ENCODE data around the gene TTF2. TPM values are rescaled to one million over a fixed set of nuclear protein-coding genes. Genes with fewer than 3 reads are reported as not detected.

The TTF2 gene
- total RNA-seq, 1 donor from 2014 or later = 19.3 TPM

- TF ChIP-seq CTCF (IDR thresholded peaks at IDR 0.05; ENCODE audit: partially characterized antibody, unreplicated experiment) = no peak
- H3K4me1 Mint-ChIP-seq (ENCODE audit: low read depth, unreplicated experiment) = peaks cover 13% of the 10 kb centered on the region
- no peaks in the 10 kb centered on the region for H3K36me3 Mint-ChIP-seq (ENCODE audit: unreplicated experiment)
- DNase-seq = no peak
- no peak overlapping the region for H3K27ac Mint-ChIP-seq (ENCODE audit: unreplicated experiment)
- no peak overlapping the region for H3K4me3 Mint-ChIP-seq (ENCODE audit: unreplicated experiment)
- peaks cover 2% of the 10 kb centered on the region for H3K27me3 Mint-ChIP-seq (ENCODE audit: unreplicated experiment)
- H3K9me3 Mint-ChIP-seq (ENCODE audit: unreplicated experiment) = peaks cover 2% of the 10 kb centered on the region
These were observed 83.0 kb downstream of the TTF2 start for GRCh38 chr1:117143172-117143571.

GRCh38 chr1:117143871-117144270, 83.7 kb downstream of the TTF2 start:
- Mint-ChIP-seq H3K4me3 (ENCODE audit: unreplicated experiment) (no peak overlapping the region), H3K4me1 (ENCODE audit: low read depth, unreplicated experiment) (peaks cover 12% of the 10 kb centered on the region), H3K9me3 (ENCODE audit: unreplicated experiment) (no peaks in the 10 kb centered on the region), H3K27ac (ENCODE audit: unreplicated experiment) (no peak overlapping the region), H3K36me3 (ENCODE audit: unreplicated experiment) (no peaks in the 10 kb centered on the region), H3K27me3 (ENCODE audit: unreplicated experiment) (peaks cover 2% of the 10 kb centered on the region)
- DNase-seq = no peak
- TF ChIP-seq CTCF (IDR thresholded peaks at IDR 0.05; ENCODE audit: partially characterized antibody, unreplicated experiment) = no peak

GRCh38 chr1:117146072-117146471, 85.9 kb downstream of the TTF2 start:
- H3K27ac Mint-ChIP-seq (ENCODE audit: unreplicated experiment) = no peak overlapping the region
- peaks cover 2% of the 10 kb centered on the region for H3K27me3 Mint-ChIP-seq (ENCODE audit: unreplicated experiment)
- no peaks in the 10 kb centered on the region for H3K36me3 Mint-ChIP-seq (ENCODE audit: unreplicated experiment)
- H3K4me3 Mint-ChIP-seq (ENCODE audit: unreplicated experiment) = no peak overlapping the region
- no peak for DNase-seq
- H3K9me3 Mint-ChIP-seq (ENCODE audit: unreplicated experiment) = peaks cover 1% of the 10 kb centered on the region
- H3K4me1 Mint-ChIP-seq (ENCODE audit: low read depth, unreplicated experiment) = peaks cover 11% of the 10 kb centered on the region
- TF ChIP-seq CTCF (IDR thresholded peaks at IDR 0.05; ENCODE audit: partially characterized antibody, unreplicated experiment) = no peak

GRCh38 chr1:117146575-117147340, 86.6 kb downstream of the TTF2 start:
- TF ChIP-seq CTCF (IDR thresholded peaks at IDR 0.05; ENCODE audit: partially characterized antibody, unreplicated experiment) = no peak
- Mint-ChIP-seq H3K27me3 (ENCODE audit: unreplicated experiment) (peaks cover 2% of the 10 kb centered on the region), H3K4me3 (ENCODE audit: unreplicated experiment) (no peak overlapping the region), H3K36me3 (ENCODE audit: unreplicated experiment) (no peaks in the 10 kb centered on the region), H3K4me1 (ENCODE audit: low read depth, unreplicated experiment) (peaks cover 11% of the 10 kb centered on the region), H3K27ac (ENCODE audit: unreplicated experiment) (no peak overlapping the region), H3K9me3 (ENCODE audit: unreplicated experiment) (peaks cover 2% of the 10 kb centered on the region)
- DNase-seq = no peak

- H3K36me3 Mint-ChIP-seq (ENCODE audit: unreplicated experiment) = no peaks in the 10 kb centered on the region
- H3K4me1 Mint-ChIP-seq (ENCODE audit: low read depth, unreplicated experiment) = peaks cover 11% of the 10 kb centered on the region
- H3K4me3 Mint-ChIP-seq (ENCODE audit: unreplicated experiment) = no peak overlapping the region
- DNase-seq = no peak
- no peak overlapping the region for H3K27ac Mint-ChIP-seq (ENCODE audit: unreplicated experiment)
- H3K27me3 Mint-ChIP-seq (ENCODE audit: unreplicated experiment) = peaks cover 2% of the 10 kb centered on the region
- peaks cover 2% of the 10 kb centered on the region for H3K9me3 Mint-ChIP-seq (ENCODE audit: unreplicated experiment)
- no peak for TF ChIP-seq CTCF (IDR thresholded peaks at IDR 0.05; ENCODE audit: partially characterized antibody, unreplicated experiment)
These were observed 87.3 kb downstream of the TTF2 start for GRCh38 chr1:117147341-117147831.
